GM23338 (cell line): Measurements from ENCODE around the gene LLGL1. TPM values are rescaled to one million over a fixed set of nuclear protein-coding genes. Genes with fewer than 3 reads are reported as not detected.

Source experiments
- ATAC-seq: fragments of 200-7000 bp; cut with Tn5 transposase; 3 replicates; pipeline ENCODE4 v1.9.1; 2020
- DNase-seq: peaks from one replicate; pipeline ENCODE4 v3.0.0-alpha.2; 2015; ENCODE audit warnings: low spot score
- H2AFZ ChIP-seq: fragments of 200-600 bp; sonication (generic); 2 replicates; pipeline ENCODE4 v1.8.0; 2016; ENCODE audit warnings: antibody characterized with exemption, mild to moderate bottlenecking, moderate library complexity
- H3F3A ChIP-seq: fragments of 200-600 bp; sonication (generic); replicated peaks from 2 replicates; pipeline ENCODE4 v1.8.0; 2017; ENCODE audit warnings: antibody characterized with exemption, mixed run types, low read depth
- H3K27ac ChIP-seq: fragments of 200-600 bp; sonication (generic); 2 replicates; pipeline ENCODE4 v1.6.1; 2016; ENCODE audit warnings: low read depth
- H3K27me3 ChIP-seq: fragments of 200-600 bp; sonication (generic); 2 replicates; pipeline ENCODE4 v1.8.0; 2016; ENCODE audit warnings: mild to moderate bottlenecking, mixed run types, moderate library complexity; ENCODE audit not compliant: insufficient read depth
- H3K36me3 ChIP-seq: fragments of 200-600 bp; sonication (generic); 2 replicates; pipeline ENCODE4 v1.8.0; 2016; ENCODE audit warnings: mild to moderate bottlenecking; ENCODE audit not compliant: insufficient read depth
- H3K4me1 ChIP-seq: fragments of 200-600 bp; sonication (generic); 2 replicates; pipeline ENCODE4 v1.8.0; 2016; ENCODE audit warnings: mild to moderate bottlenecking, moderate library complexity; ENCODE audit not compliant: insufficient read depth
- H3K4me2 ChIP-seq: fragments of 200-600 bp; sonication (generic); 2 replicates; pipeline ENCODE4 v1.7.1; 2017; ENCODE audit warnings: mixed run types
- H3K4me3 ChIP-seq: fragments of 200-600 bp; sonication (generic); 2 replicates; pipeline ENCODE4 v1.6.1; 2016; ENCODE audit warnings: mixed run types
- H3K79me2 ChIP-seq: fragments of 200-600 bp; sonication (generic); replicated peaks from 2 replicates; pipeline ENCODE4 v1.8.0; 2017; ENCODE audit warnings: mild to moderate bottlenecking; ENCODE audit not compliant: insufficient read depth
- H3K9me2 ChIP-seq: fragments of 200-600 bp; sonication (generic); 2 replicates; pipeline ENCODE4 v1.8.0; 2017; ENCODE audit not compliant: insufficient read depth
- H4K20me1 ChIP-seq: fragments of 200-600 bp; sonication (generic); replicated peaks from 2 replicates; pipeline ENCODE4 v1.8.0; 2017; ENCODE audit warnings: mild to moderate bottlenecking; ENCODE audit not compliant: insufficient read depth
- H3K27ac Mint-ChIP-seq: 2 replicates; pipeline ENCODE4 v1.8.0; 2020; ENCODE audit warnings: inconsistent platforms, mild to moderate bottlenecking, moderate library complexity, mixed read lengths
- H3K27me3 Mint-ChIP-seq: 3 replicates; pipeline ENCODE4 v1.8.0; 2022; ENCODE audit warnings: low read depth, mild to moderate bottlenecking, moderate library complexity, mixed read lengths, inconsistent platforms; ENCODE audit not compliant: insufficient read depth, poor library complexity
- H3K36me3 Mint-ChIP-seq: 3 replicates; pipeline ENCODE4 v1.8.0; 2021; ENCODE audit warnings: low read depth, mild to moderate bottlenecking, inconsistent platforms, moderate library complexity, mixed read lengths
- H3K4me1 Mint-ChIP-seq: 3 replicates; pipeline ENCODE4 v1.8.0; 2020; ENCODE audit warnings: mild to moderate bottlenecking, inconsistent platforms, mixed read lengths
- H3K4me3 Mint-ChIP-seq: 3 replicates; pipeline ENCODE4 v1.8.0; 2021; ENCODE audit warnings: moderate library complexity, mild to moderate bottlenecking, inconsistent platforms, mixed read lengths
- H3K9me3 Mint-ChIP-seq: 3 replicates; pipeline ENCODE4 v1.8.0; 2020; ENCODE audit warnings: moderate library complexity, mild to moderate bottlenecking, inconsistent platforms, mixed read lengths
- CTCF ChIP-seq, 2 experiments: fragments of 200-600 bp in 1 of 2; sonication (generic) in 1 of 2; conservative IDR thresholded peaks; 2 replicates each; pipeline versions ENCODE4 v1.5.1 to v1.6.1; 2016 to 2017; ENCODE audit warnings: antibody characterized with exemption in 2 of 2, low read depth in 2 of 2, mild to moderate bottlenecking in 2 of 2, moderate library complexity in 1 of 2
- ETS1 ChIP-seq: IDR thresholded peaks from 2 replicates; pipeline ENCODE4 v1.6.1; 2016; ENCODE audit warnings: antibody characterized with exemption
- EZH2 ChIP-seq: fragments of 200-600 bp; sonication (generic); IDR thresholded peaks from one replicate; pipeline ENCODE4 v1.8.0; 2017; ENCODE audit warnings: antibody characterized with exemption, mild to moderate bottlenecking, low read depth; ENCODE audit not compliant: unreplicated experiment
- EZH2phosphoT487 ChIP-seq: fragments of 200-600 bp; sonication (generic); IDR thresholded peaks from one replicate; pipeline ENCODE4 v1.8.1; 2018; ENCODE audit warnings: antibody characterized with exemption; ENCODE audit not compliant: unreplicated experiment
- JUNB ChIP-seq: IDR thresholded peaks from one replicate; pipeline ENCODE4 v1.6.1; 2016; ENCODE audit warnings: antibody characterized with exemption; ENCODE audit not compliant: unreplicated experiment
- POLR2AphosphoS5 ChIP-seq: IDR thresholded peaks from 2 replicates; pipeline ENCODE4 v1.6.1; 2016; ENCODE audit warnings: antibody characterized with exemption, low read depth
- REST ChIP-seq: IDR thresholded peaks from one replicate; pipeline ENCODE4 v1.6.1; 2018; ENCODE audit warnings: antibody characterized with exemption; ENCODE audit not compliant: unreplicated experiment
- STAT1 ChIP-seq: IDR thresholded peaks from one replicate; pipeline ENCODE4 v1.6.1; 2016; ENCODE audit warnings: antibody characterized with exemption; ENCODE audit not compliant: unreplicated experiment
- ZNF331 ChIP-seq: fragments of 250-450 bp; sonication (Bioruptor Pico); IDR thresholded peaks from 2 replicates; pipeline ENCODE4 v1.5.0; 2020; ENCODE audit warnings: low read depth, mild to moderate bottlenecking, moderate library complexity
- polyA plus RNA-seq: library from polyadenylated mRNA; unstranded; fragments of >200 nt; fragmentation: Nextera tagmentation; extraction: Ambion mirVana; gene quantifications from 2 replicates; pipeline ENCODE4 v1.2.1, GENCODE V29; 2016
- total RNA-seq: library from RNA; depleted of rRNA; stranded (reverse); fragments of >200 nt; shearing (Covaris generic); gene quantifications from 2 replicates; pipeline ENCODE4 v1.2.3, GENCODE V29; 2014

LLGL1 gene
- total and polyA plus RNA-seq, 2 experiments from 2014 or later: 5.9 to 129 TPM

GRCh38 chr17:18191236-18191667 is 34.2 kb upstream of the LLGL1 start (continued):
- TF ChIP-seq ZNF331: no peak
- no peak for TF ChIP-seq JUNB
- no peak for TF ChIP-seq POLR2AphosphoS5
- TF ChIP-seq REST: no peak

GRCh38 chr17:18191967-18192366 is 33.5 kb upstream of the LLGL1 start:
- 0 out of 2 replicates have a peak, but pooled peaks cover 13% of the 10 kb centered on the region for H3F3A ChIP-seq
- Mint-ChIP-seq H3K27ac (no peak overlapping the region), H3K27me3 (peaks cover 4% of the 10 kb centered on the region), H3K4me3 (no peak overlapping the region), H3K4me1 (peaks cover 18% of the 10 kb centered on the region), H3K36me3 (peaks cover 56% of the 10 kb centered on the region), H3K9me3 (no peaks in the 10 kb centered on the region)
- H3K79me2 ChIP-seq: peaks cover 100% of the 10 kb centered on the region
- ATAC-seq: peak; percentile 90
- no peak overlapping the region for H2AFZ ChIP-seq
- no peak overlapping the region for H3K4me3 ChIP-seq
- H3K4me1 ChIP-seq: peaks cover 12% of the 10 kb centered on the region; the same call in 1 of the 2 replicates
- peaks cover 78% of the 10 kb centered on the region for H4K20me1 ChIP-seq
- H3K36me3 ChIP-seq: peaks cover 12% of the 10 kb centered on the region
- H3K4me2 ChIP-seq: no peak overlapping the region
- TF ChIP-seq CTCF (conservative IDR thresholded peaks at IDR 0.05; ENCODE audit: low read depth in 2 of 2): peak; percentile 46 to 47
- TF ChIP-seq POLR2AphosphoS5: no peak
- H3K27ac ChIP-seq: no peak overlapping the region
- DNase-seq: peak; percentile 55
- H3K9me2 ChIP-seq: no peaks in the 10 kb centered on the region
- no peaks in the 10 kb centered on the region for H3K27me3 ChIP-seq

GRCh38 chr17:18194394-18194793 is 31.0 kb upstream of the LLGL1 start:
- H3K4me2 ChIP-seq: no peak overlapping the region
- Mint-ChIP-seq H3K27ac (no peak overlapping the region; the same call in 1 of the 2 replicates), H3K4me3 (no peak overlapping the region), H3K27me3 (peaks cover 2% of the 10 kb centered on the region), H3K9me3 (no peaks in the 10 kb centered on the region), H3K36me3 (peaks cover 51% of the 10 kb centered on the region), H3K4me1 (peaks cover 5% of the 10 kb centered on the region; the same call in 1 of the 3 replicates)
- 0 out of 2 replicates have a peak, but pooled peaks cover 6% of the 10 kb centered on the region for H3K4me1 ChIP-seq
- H3F3A ChIP-seq: 0 out of 2 replicates have a peak, but pooled peaks cover 7% of the 10 kb centered on the region
- H3K79me2 ChIP-seq: peaks cover 100% of the 10 kb centered on the region
- no peak for ATAC-seq
- H3K4me3 ChIP-seq: no peak overlapping the region
- H3K9me2 ChIP-seq: no peaks in the 10 kb centered on the region
- no peak overlapping the region for H3K27ac ChIP-seq
- no peak overlapping the region for H2AFZ ChIP-seq
- H3K36me3 ChIP-seq: peaks cover 12% of the 10 kb centered on the region
- H3K27me3 ChIP-seq: no peaks in the 10 kb centered on the region
- H4K20me1 ChIP-seq: peaks cover 64% of the 10 kb centered on the region
- no peak for DNase-seq
- TF ChIP-seq EZH2phosphoT487: no peak
- no peak for TF ChIP-seq EZH2
- TF ChIP-seq CTCF (conservative IDR thresholded peaks at IDR 0.05; ENCODE audit: low read depth in 2 of 2): no peak
- no peak for TF ChIP-seq REST
- TF ChIP-seq STAT1: no peak
- no peak for TF ChIP-seq JUNB
- TF ChIP-seq ETS1: no peak
- no peak for TF ChIP-seq ZNF331
- TF ChIP-seq POLR2AphosphoS5: no peak
